Measurements from ENCODE around the gene VSTM2B.
"Not testable (repeated sequence)": the region's sequence is repeated elsewhere in the genome, so short reads cannot be mapped to it uniquely, and the experiment has no call there.

Gene VSTM2B

DNA sequence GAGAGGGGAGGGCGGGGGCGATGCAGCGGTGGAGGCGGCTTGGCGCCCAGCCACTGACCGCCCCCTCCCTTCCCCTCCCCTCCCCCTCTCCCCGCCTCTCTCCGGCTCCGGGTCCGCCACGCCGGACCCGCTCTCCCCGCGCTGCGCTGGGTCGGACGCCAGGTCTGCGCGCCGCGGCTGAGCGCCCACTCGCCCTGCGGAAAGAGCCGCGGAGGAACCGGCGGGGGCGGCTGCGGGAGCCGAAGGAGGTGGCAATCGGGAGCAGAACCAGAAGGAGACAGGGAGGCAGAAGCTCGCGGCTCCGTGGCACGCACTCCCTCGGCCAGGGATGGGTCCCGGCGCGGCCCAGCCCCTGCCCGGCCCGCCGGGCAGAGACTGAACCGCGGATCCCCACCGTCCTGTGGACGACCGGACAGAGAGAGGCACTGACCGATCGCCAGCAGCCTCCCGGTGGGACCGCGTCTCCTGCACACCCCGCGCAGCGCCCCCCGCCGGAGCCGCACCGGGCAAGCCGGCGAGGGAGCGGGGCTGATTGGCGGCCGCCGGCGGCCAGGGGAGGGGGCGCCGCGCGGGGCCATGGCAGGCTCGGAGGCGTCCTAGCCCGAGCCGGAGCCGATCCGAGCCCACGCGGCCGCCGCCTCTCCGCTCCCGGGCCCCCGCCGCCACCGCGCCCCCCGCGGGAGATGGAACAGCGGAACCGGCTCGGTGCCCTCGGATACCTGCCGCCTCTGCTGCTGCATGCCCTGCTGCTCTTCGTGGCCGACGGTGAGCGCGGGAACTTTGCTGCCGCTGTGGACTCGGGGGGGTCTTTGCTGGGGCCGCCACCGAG is at the start of gene VSTM2B:
TSS of gene VSTM2B (plus strand) at position 94 of the 829 bp plus-strand sequence. CDS start at position 684, 590 bp downstream.
- no peak for DNase-seq

DNA sequence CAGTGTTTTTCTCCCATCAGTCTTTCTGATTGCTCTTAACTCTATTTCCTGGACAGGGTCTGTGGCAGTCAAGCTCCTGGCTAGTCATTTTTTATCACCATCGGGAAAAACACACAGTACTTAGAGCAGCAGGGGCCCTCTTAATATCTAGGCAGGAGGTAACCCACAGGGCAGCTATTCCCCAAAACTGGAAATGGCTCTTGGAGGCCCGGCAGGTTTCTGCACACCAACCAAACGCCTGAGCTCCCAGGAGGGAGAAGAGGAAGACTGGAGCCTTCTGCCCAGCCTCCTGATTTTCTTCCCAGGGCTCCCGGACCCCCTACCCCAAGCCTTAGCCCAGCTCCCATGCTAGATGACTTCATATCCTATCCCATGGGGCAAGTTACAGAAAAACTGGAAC is 49.3 kb upstream of the VSTM2B start:
- no peak for DNase-seq

DNA sequence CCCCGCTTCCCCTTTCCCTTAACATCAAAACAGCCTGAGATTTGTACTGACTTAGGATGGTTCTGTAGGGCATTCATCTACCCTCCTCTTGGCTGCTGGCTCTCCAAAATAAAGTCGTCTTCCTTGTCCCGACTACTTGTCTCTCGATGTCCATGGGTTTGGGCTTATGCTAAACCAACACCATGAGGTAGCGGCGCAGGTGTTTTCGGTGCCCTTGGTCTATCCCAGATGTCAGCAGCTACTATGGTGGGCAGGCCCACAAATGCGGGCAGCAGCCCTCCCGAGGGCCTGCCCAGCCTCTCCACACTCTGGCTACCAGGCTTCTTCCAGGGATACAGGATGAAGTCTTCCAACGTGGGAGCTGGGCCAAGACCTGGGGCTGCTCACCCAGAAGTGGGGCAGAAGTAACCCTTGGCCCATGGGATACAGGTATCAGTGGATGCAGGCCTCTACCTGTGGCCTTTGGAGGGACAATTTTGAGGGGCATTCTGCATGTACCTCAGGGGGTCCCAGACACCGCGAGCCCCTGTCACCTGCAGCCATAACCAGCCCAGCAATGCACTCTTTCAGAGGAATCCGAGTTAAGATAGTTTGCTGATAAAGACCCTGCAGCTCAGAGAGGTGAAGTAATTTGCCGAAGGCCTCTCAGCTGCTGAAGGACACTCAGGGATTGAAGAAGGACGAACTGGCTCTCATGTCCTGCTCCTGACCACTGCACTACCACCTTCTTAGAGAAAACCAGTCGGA is 47.8 kb upstream of the VSTM2B start:
- no peak for DNase-seq

DNA sequence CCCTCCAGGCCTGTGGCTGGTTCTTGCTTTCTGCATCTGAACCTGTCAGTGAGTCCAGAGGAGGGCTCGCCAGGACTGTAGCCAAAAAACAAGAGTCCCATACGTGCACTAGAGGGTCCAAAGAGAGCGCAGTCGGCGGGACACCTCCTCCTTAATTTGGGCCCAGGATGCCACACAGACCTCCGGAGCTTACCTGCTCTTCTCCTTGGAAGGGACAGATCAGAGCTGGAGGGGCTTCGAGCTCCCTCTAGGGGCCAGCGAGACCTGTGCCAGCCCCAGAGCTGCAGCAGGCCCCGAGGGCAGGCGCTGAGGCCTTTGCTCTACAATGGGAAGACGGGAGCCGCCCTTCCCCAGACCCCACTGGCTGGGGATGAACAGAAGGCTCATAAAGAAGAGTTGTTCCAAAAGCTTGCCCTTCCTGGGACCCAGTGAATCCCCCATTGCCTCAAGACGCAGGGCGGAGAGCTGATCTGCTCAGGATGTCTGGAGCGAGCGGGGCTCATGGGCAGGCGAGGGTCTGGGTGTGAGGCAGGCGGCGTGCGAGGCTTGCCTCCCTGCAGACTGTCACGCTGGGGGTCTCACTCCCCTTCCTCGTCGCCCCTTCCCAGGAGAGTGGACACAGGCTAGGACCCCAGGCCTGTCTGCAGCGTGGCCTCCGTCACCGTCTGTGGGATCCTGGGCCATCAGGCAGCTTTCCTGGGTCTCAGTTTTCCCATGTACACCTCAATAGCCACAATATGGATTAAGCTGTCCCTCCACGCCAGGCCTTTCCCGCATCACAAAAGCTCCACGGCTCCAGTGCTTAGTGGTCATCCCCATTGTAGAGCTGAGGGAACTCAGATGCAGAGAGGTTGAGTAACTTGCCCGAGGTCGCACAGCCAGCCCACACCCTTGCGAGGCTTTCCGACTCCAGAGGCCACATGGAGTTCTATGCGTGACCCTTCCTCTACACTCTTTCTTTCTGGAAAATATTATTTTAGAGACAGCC is 46.9 kb upstream of the VSTM2B start:
- DNase-seq: peak; percentile 40

DNA sequence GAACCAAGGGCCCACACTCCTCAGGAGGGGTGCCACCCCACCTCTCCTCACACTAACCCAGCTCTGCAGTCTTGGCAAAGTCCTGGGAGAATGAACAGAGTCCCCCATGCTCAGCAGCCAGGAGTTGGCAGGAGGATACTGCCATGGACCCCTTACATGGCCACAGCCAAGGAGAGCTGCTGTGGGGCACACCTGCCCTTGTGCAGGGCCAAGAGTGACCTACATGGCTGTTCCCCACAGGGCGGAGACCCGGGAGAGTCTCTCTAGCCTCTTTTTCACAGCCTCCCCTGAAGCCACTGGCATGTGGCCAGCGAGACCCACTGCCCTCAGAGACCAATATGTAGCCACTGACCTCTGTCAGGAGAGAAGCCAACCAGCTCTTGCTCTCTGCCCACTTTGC is 45.9 kb upstream of the VSTM2B start:
- no peak for DNase-seq

DNA sequence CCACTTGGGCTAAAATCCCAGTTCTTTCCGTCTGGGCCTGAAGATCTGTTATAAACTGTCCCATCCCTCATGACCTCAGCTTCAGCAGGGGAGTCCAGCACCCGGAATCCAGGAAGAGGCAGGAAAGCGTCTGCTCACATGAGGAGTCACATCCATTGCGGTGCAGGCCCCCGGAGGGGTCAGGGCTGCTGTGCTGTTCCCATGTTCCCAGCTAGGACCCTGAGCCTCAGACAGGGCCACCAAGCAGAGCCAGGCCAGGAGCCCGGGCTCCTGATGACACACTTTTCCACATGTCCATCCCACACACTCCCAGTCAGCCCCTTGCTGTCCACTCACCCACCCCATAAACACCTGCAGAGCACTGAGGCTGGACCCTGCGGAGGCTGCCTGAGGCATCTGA is 45.3 kb upstream of the VSTM2B start:
- DNase-seq: no peak

DNA sequence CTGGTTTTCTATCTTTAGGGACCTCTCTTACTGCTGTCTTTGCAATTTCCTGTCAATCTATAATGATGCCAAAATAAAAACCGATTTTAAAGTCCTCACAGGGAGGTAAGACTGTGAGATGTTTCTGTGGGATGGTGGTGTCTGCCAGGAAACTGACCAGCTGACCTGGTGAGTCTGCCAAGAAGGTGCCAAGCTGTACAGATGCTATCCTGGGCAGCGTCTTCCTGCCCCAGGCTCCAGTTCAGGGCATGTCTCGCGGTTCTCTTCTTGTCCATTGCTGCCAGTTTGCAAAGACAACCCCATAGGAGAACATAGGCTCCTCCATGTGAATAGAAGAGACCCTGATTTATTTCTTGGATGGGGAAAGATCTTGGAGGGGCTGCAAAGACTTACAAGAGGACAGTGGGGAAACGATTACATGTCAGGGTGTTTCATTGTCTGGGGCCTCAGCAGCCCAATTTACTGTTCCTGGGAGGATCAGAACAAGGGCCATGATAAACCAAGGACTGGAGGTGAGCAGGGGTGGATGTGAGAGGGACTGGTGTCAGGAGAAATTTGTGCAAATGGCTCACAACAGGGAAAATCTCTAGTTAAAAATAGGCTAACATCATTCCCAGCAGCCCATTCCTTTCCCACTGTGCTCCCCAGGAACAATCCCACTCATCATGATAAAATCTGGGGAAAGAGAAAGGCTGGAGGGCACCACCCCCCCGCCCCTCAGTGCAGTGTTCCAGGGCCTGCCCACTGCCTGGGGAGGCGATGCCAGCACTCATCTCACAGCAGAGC is 42.7 kb upstream of the VSTM2B start:
- no peak for DNase-seq

DNA sequence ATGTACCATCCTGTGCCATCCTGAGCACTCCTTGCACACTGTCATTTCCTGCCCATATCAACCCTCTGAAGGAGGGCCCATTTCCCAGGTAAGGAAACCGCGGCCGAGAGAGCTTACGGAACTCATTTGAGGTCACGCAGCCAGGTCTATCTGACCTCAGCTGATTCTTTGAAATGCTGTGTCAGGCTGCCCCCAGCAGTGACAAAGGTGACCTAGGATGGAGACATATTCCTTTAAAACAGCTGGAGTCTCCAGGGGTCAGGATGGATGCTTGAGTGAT is 42.2 kb upstream of the VSTM2B start:
- DNase-seq: no peak

DNA sequence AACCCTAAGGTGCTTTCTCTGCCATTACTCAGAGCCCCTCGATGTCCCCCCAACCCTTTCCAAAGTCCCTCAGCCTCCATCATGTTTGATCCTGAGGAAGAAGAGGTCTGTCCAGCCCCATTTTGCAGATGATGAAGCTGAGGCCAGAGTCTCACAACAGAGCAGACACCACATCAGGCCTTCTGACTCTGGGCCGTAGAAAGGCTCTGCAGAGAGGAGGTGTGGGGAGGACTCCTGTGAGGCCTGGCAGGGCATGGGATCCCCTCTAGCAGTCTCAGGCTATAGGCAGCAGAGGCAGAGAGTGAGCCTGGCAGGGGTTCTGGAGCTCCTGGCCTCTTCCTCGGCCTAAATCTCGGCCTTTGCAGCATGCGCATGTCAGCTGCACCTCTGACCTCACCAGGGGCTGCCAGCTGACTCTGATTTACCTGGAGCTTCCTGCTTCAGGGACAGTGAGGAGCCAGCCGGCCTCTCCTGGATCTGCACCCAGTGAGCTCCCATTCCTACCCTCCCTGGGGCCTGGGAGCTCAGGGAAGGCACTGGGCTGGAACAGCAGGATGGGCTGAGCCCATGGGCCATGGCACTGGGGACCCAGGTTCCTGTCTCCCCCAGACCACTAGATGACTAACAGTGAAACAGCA is 41.7 kb upstream of the VSTM2B start:
- DNase-seq: no peak

DNA sequence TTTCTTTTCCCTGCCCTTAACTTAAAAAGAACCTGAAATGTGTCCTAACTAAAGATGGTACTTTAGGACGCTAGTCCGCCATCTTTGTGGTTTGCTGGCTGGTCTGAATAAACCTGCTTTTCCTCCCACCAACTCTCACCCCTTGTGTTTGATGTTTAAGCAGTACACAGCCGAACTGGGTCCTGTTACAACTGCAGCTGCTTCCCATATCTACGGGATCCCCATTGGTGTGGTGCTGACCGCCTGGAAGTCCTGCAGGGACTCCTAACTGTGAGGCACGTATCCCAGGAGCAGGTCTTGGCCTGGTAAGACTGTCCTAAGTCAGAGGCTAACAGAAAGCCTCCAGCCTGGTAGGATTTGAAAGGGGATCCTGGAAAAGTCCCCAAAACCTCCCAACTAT is 40.9 kb upstream of the VSTM2B start:
- DNase-seq: no peak

DNA sequence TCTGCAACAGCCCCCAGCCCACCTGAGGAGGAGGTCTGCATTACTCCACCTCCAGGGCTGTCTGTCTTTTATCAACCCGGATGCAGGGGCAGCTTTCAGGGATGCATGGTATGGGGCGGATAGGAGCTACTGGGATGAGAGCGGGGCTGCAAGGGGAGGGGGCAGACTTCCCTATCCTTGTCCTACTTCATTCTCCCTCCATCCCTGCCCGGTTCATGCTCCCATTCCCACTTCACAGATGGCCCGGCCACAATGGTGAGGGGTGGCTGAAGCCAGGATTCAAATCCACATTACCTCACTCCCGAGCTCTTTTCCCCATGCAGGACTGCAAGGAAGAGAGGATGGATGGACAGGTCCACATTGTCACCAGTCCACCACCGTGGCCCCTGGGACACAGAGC is 40.5 kb upstream of the VSTM2B start:
- no peak for DNase-seq

DNA sequence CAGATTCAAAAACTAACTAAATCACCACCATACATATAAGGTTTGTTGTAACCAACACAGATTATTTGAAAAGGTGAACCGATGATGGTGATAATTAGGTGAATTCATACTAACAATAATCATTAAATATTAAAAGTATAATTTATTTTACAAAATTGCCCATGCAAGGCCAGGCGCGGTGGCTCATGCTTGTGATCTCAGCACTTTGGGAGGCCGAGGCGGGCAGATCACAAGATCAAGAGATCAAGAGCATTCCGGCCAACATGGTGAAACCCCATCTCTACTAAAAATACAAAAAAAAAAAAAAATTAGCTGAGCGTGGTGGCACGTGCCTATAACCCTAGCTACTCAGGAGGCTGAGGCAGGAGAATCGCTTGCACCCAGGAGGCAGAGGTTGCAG is 38.8 kb upstream of the VSTM2B start:
- not testable (repeated sequence) for DNase-seq

DNA sequence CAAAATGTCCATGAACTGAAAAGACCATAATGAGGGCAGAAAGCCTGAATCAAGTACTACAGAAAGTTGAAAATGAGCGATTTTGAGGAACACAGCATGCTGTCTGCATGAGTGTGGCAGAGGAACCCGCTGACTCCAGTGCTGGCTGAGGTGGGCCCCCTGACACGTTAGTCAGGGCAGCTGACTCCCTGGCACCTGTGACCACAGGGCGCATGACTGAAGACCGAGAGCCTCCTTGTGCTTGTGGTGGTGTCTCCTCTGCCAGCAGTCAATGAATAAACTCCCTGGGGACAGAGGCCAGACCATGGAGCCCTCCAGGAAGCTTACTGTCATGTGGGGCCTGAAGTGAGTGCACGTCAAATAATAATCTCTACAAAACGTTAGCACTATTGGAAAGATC is 38.4 kb upstream of the VSTM2B start:
- no peak for DNase-seq

DNA sequence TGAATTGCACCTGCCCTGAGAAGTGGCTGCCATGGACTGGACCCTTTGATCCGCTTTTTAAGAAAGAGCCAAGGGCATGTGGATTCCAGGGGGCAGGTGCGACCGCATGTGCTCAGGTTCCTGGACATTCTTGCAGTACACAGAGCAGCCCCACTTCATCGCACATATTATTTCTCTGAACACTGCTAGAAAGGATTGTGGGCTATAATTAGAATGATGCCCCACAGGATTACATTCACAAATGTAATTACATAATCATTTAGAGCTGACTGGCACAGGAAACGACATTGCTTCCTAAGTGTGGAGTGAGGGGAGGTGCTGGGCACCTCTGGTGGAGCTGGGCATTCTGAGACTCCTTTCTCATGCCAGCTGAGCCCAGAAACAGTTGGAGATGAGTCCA is 37.5 kb upstream of the VSTM2B start:
- DNase-seq: no peak

DNA sequence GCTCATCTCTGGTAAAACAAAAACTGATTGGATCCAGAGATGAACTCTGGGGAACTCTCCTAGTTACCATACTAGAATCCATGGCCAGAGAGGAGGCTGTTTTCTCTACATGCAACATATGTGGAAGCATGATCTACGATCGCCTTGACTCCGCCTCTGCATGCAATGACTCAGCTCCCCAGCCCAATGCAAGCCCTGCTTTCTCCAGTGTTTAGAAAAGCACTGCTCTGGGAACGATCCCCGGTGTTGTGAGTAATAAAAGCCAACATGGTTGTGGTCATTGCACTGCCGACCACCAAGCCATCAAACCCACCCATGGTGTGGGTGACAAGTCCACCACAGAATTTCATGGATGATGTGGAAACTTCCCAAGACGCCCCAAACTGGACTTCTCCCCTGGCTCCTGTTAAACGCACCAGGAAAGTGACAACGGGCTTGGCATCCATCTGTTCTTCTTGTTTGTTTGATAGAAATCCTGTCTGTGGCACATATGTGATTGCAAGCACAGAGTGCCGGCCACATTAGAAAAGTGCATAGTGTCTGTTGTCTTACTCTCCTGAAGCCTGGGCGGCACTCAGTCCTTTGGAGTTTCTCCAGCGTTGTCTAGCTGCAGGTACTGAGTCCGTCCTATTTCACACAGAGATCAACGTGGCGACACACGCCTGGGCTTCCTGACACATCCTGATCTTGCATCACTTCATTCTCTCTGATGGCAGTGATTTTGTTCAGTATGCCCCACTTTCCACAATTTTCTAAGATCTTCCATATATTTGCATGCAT is 36.4 kb upstream of the VSTM2B start:
- no peak for DNase-seq

DNA sequence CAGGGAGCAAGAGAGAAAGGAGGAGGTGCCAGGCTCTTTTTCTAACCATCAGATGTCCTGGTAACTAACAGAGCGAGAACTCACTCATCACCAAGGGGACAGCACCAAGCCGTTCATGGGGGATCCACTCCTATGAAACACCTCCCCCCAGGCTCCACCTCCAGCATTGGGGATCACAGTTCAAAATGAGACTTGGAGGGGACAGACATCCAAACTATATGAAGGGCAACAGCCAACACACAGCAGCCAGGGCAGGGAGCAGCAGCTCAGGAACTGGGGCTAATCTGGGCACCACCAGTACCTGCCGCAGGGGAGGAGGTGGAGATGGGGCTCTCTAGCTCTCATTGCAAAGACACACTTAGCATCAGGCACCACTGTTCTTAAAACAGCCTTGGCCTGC is 34.3 kb upstream of the VSTM2B start:
- no peak for DNase-seq

DNA sequence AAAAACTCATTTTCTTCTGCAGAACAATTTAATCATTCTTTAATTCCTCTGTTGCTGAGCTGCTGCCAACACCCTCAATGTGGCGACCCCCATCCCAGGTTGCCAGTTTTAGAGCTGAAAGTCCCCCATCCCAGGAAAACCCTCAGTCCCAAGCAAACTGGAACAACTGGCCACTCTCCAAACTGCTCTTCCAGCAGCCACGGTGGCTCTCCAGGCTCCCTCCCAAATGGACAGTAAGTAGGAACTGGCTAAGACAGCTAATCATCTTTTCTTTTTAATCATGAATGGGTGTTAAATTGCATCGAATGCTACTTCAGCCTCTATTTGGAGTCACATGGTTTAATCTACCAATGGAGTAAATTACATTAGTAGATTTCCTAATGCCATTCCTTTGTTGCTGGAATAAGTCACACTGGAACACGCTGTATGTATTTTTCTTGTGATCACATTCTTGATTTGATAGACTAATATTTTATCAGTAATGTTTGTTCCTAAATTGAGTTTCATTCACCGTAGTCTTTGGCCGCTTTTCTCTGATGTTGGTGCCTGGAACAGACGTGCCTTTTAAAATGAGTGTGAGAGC is 33.7 kb upstream of the VSTM2B start:
- DNase-seq: no peak

DNA sequence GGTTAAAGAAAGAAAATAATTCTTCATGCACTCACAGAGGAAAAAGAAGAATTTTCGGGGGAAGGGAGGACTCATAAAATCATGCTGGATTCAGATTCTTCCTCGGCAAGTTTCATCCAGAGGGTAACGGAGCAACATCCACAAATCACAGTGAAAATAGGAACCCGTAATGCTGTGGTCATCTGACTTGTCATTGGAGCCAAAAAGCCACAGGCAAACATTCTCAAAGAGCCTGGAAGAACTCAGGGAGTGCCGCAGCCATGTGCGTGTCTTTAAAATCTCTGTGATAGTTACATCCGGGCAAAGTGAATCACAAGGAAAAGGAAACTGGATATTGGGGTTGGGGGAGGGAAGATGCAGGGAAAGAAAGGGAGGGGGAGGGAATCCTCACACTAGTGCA is 33.0 kb upstream of the VSTM2B start:
- no peak for DNase-seq

DNA sequence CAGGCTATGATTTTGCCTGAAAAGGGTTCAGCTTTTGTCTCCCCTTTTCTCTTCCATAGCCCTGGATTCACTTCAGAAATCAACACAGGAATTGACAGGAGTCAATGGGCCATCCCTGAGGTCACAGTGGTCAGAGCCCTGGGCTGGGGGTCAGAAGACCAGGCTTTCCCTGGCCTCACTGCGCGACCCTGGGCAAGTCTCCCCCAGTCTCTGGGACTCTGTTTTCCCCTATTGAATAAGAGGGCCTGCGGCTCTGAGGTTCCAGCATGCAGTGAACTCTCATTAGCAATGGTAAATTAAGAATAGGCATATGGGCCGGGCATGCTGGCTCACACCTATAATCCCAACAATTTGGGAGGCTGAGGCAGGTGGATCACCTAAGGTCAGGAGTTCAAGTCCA is 30.7 kb upstream of the VSTM2B start:
- no peak for DNase-seq

DNA sequence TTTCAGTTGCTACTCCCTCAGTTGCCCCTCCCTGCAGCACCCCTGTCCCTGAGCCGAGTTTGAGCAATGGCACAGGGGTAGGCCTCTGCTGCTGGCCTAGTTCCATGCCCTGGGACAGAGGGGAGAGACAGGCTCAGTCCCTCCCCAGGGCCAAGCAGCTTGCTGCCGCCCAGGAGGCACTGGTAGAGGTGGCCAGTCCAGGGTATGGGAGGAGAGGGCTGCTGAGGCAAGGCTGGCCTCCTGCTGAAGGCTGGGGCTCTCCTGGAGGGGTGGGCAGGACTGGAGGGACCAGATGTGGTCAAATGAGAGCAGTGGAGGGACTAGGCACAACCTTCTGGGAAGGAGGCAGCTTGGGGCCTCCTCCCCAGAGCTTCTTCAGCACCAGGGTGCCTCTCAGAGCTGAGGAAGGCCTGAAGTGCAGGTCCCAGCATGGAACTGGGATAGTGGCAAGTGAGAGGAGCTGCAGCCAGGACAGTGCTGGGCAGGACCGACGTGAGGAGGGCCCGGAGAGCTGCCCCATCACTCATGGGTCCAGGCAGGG is 29.8 kb upstream of the VSTM2B start:
- DNase-seq: no peak

DNA sequence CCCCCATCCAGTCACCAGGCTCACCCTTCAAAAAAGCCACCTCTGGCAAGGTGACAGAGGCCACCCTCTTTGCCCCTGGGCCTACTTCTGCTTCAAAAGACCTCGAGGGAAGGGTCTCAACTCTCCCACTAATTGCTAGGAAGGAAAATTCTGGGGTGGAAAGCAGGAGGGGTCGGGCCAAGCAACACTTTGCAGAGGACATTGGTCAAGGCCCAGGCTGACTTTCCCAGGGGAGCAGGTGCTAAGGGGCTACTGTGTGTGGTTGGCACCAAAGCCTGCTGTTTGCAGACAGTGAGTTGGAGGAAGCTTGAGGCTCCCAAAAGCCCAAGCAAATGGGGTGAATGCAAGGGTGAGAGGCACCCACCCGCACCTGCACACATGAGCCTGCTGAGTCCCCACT is 28.6 kb upstream of the VSTM2B start:
- no peak for DNase-seq
